HCEC 1CT (cell line): ENCODE measurements around the gene CAMTA1.

Experiments used
- DNase-seq: peaks from one replicate; pipeline ENCODE4 v3.0.0-alpha.2; 2017

The CAMTA1 gene

GRCh38 chr1:7222695-7223015 lies 437.4 kb downstream of the CAMTA1 start:
- DNase-seq, result no peak

- DNase-seq, result peak; percentile 95
Measured at GRCh38 chr1:7223334-7224080, 438.3 kb downstream of the CAMTA1 start.

- no peak for DNase-seq
Measured at GRCh38 chr1:7224081-7224534, 438.9 kb downstream of the CAMTA1 start.

- DNase-seq, result peak; percentile 9
Measured at GRCh38 chr1:7224644-7225043, 439.4 kb downstream of the CAMTA1 start.

- no peak for DNase-seq
Measured at GRCh38 chr1:7225711-7226505, 440.7 kb downstream of the CAMTA1 start.

- DNase-seq, result no peak
Measured at GRCh38 chr1:7227654-7228053, 442.4 kb downstream of the CAMTA1 start.

- DNase-seq, result no peak
Measured at GRCh38 chr1:7228252-7228961, 443.2 kb downstream of the CAMTA1 start.

GRCh38 chr1:7229186-7229585 lies 443.9 kb downstream of the CAMTA1 start:
- no peak for DNase-seq

GRCh38 chr1:7229696-7230631 lies 444.7 kb downstream of the CAMTA1 start:
- peak; percentile 87 for DNase-seq

- DNase-seq, result no peak
Measured at GRCh38 chr1:7232441-7233236, 447.4 kb downstream of the CAMTA1 start.

- DNase-seq, result no peak
Measured at GRCh38 chr1:7233237-7233540, 447.9 kb downstream of the CAMTA1 start.

GRCh38 chr1:7233646-7234470 lies 448.6 kb downstream of the CAMTA1 start:
- no peak for DNase-seq

GRCh38 chr1:7234471-7234755 lies 449.2 kb downstream of the CAMTA1 start:
- no peak for DNase-seq

GRCh38 chr1:7235871-7236517 lies 450.7 kb downstream of the CAMTA1 start:
- no peak for DNase-seq

GRCh38 chr1:7236844-7237515 lies 451.7 kb downstream of the CAMTA1 start:
- DNase-seq, result no peak

- no peak for DNase-seq
Measured at GRCh38 chr1:7247158-7247557, 461.9 kb downstream of the CAMTA1 start.

GRCh38 chr1:7247791-7248548 lies 462.7 kb downstream of the CAMTA1 start:
- no peak for DNase-seq

- DNase-seq, result no peak
Measured at GRCh38 chr1:7248549-7249199, 463.4 kb downstream of the CAMTA1 start.

- DNase-seq, result no peak
Measured at GRCh38 chr1:7249516-7249915, 464.3 kb downstream of the CAMTA1 start.
